Endothelial cell of umbilical vein (primary cell): ENCODE results near the gene C17orf50. TPM values are rescaled to one million over a fixed set of nuclear protein-coding genes. Genes with fewer than 3 reads are reported as not detected.

Source experiments
- BruUV-seq: library from RNA; stranded (reverse); fragments of 400-500 nt; replicated peaks from 2 replicates; lab custom pipeline; 2021; lab: Mats Ljungman, UMichigan
- CTCF ChIA-PET: fragments of 300-600, 350-600 bp; sonication (Branson Sonifier 250); formaldehyde crosslinking; loops from one replicate; lab custom pipeline; 2021; ENCODE audit warnings: antibody characterized with exemption, inconsistent platforms; lab: Charles Lee
- POLR2A ChIA-PET: fragments of 300-600, 350-600 bp; sonication (Branson Sonifier 250); formaldehyde crosslinking; loops from one replicate; lab custom pipeline; 2021; ENCODE audit warnings: antibody characterized with exemption, inconsistent platforms; lab: Charles Lee
- DNase-seq: peaks from one replicate; pipeline ENCODE4 v3.0.0-alpha.2; 2011; ENCODE audit warnings: low read depth, low spot score
- FAIRE-seq: peaks from 2 replicates; lab custom pipeline; 2011; peaks lifted over from hg19 to GRCh38; lab: Jason Lieb, UNC
- H2AFZ ChIP-seq: 2 replicates; pipeline ENCODE4 v1.6.0; 2012; ENCODE audit warnings: low read depth, low read length, control low read depth, inconsistent platforms
- H3K27ac ChIP-seq: 2 replicates; pipeline ENCODE4 v1.5.1; 2011; ENCODE audit warnings: low read depth, mild to moderate bottlenecking, control low read depth, low read length, moderate library complexity; ENCODE audit not compliant: insufficient read depth
- H3K27me3 ChIP-seq, 2 experiments: 2 replicates each; pipeline versions ENCODE4 v1.6.0 to v1.6.1; 2011; ENCODE audit warnings: low read length in 2 of 2, mixed read lengths in 1 of 2; ENCODE audit not compliant: control insufficient read depth in 2 of 2, insufficient read depth in 2 of 2
- H3K36me3 ChIP-seq, 2 experiments: 2 replicates in 1 of 2; 3 replicates in 1 of 2; pipeline ENCODE4 v1.5.1; 2011; ENCODE audit warnings: low read length in 2 of 2, mild to moderate bottlenecking in 1 of 2, moderate library complexity in 1 of 2; ENCODE audit not compliant: control insufficient read depth in 2 of 2, insufficient read depth in 2 of 2; ENCODE audit errors: extremely low read depth in 1 of 2
- H3K4me1 ChIP-seq: 3 replicates; pipeline ENCODE4 v1.5.1; 2011; ENCODE audit warnings: mild to moderate bottlenecking, low read length; ENCODE audit not compliant: control insufficient read depth, insufficient read depth; ENCODE audit errors: extremely low read depth
- H3K4me2 ChIP-seq: 2 replicates; pipeline ENCODE4 v1.6.1; 2011; ENCODE audit warnings: low read length, control low read depth, mixed read lengths; ENCODE audit not compliant: insufficient read depth
- H3K4me3 ChIP-seq, 3 experiments: fragments of 200-600 bp in 1 of 3; sonication (generic), shearing (Covaris generic) in 1 of 3; replicated peaks in 1 of 3; 2 replicates each; pipeline ENCODE4 v1.5.1; 2011 to 2016; ENCODE audit warnings: control low read depth in 3 of 3, low read length in 3 of 3, mild to moderate bottlenecking in 2 of 3, inconsistent platforms in 1 of 3, low read depth in 1 of 3, moderate library complexity in 1 of 3; ENCODE audit not compliant: insufficient read depth in 1 of 3
- H3K79me2 ChIP-seq: 2 replicates; pipeline ENCODE4 v1.6.0; 2012; ENCODE audit warnings: low read length, inconsistent platforms; ENCODE audit not compliant: control insufficient read depth, insufficient read depth
- H3K9ac ChIP-seq: replicated peaks from 2 replicates; pipeline ENCODE3; 2011; ENCODE audit warnings: low read length, control low read depth; ENCODE audit not compliant: insufficient read depth; ENCODE audit errors: extremely low read depth
- H3K9me1 ChIP-seq: replicated peaks from 3 replicates; pipeline ENCODE4 v1.6.0; 2011; ENCODE audit warnings: mild to moderate bottlenecking, low read length; ENCODE audit not compliant: control insufficient read depth, insufficient read depth; ENCODE audit errors: extremely low read depth
- H3K9me3 ChIP-seq: replicated peaks from 2 replicates; pipeline ENCODE4 v1.5.1; 2012; ENCODE audit warnings: low read length, inconsistent platforms; ENCODE audit not compliant: control insufficient read depth, insufficient read depth
- H4K20me1 ChIP-seq: replicated peaks from 2 replicates; pipeline ENCODE3; 2011; ENCODE audit warnings: mild to moderate bottlenecking, low read length; ENCODE audit not compliant: control insufficient read depth, insufficient read depth; ENCODE audit errors: extremely low read depth
- EZH2 ChIP-seq: IDR thresholded peaks from 2 replicates; pipeline ENCODE4 v1.6.1; 2012; ENCODE audit warnings: borderline replicate concordance, low read depth, mild to moderate bottlenecking, moderate library complexity, low read length, inconsistent platforms; ENCODE audit not compliant: severe bottlenecking
- FOS ChIP-seq: IDR thresholded peaks from 2 replicates; pipeline ENCODE4 v1.6.1; 2011; ENCODE audit warnings: mild to moderate bottlenecking, low read length, moderate library complexity, borderline replicate concordance; ENCODE audit not compliant: insufficient read depth
- GATA2 ChIP-seq: IDR thresholded peaks from 2 replicates; pipeline ENCODE4 v1.7.0; 2011; ENCODE audit warnings: low read depth, mild to moderate bottlenecking, moderate library complexity, mixed read lengths, low read length; ENCODE audit not compliant: insufficient read length, insufficient read depth
- JUN ChIP-seq: IDR thresholded peaks from 2 replicates; pipeline ENCODE4 v1.6.1; 2011; ENCODE audit warnings: borderline replicate concordance, low read depth; ENCODE audit not compliant: insufficient read length, insufficient read depth
- MYC ChIP-seq: IDR thresholded peaks from one replicate; pipeline ENCODE4 v1.6.1; 2011; ENCODE audit warnings: mild to moderate bottlenecking, low read depth, low read length
- POLR2A ChIP-seq: IDR thresholded peaks from 2 replicates; pipeline ENCODE4 v1.6.1; 2012; ENCODE audit warnings: low read depth, mild to moderate bottlenecking, control low read depth, low read length
- POLR2AphosphoS5 ChIP-seq: IDR thresholded peaks from 2 replicates; pipeline ENCODE4 v1.6.1; 2012; ENCODE audit warnings: low read depth, mild to moderate bottlenecking, control low read depth, low read length, moderate library complexity; ENCODE audit not compliant: insufficient read depth
- dilution Hi-C: fragments of 300-500 bp; cut with MboI; formaldehyde crosslinking; loops from one replicate; pipeline ENCODE4 v1.15.0; 2019; ENCODE audit warnings: low sequenced_read_pairs; ENCODE audit not compliant: extremely low pct_ligation_motif_present
- intact Hi-C: fragments of 100-400 bp; cut with micrococcal nuclease; formaldehyde crosslinking; loops from one replicate; pipeline ENCODE4 v1.10.0; 2022
- polyA plus RNA-seq, 4 experiments: library from polyadenylated mRNA; depleted of rRNA in 3 of 4; stranded (reverse) in 3 of 4; unstranded in 1 of 4; fragments of >200 nt; gene quantifications; 2 replicates each; pipeline versions ENCODE4 v1.2.1 to v1.2.3, GENCODE V29; 2011 to 2012; ENCODE audit warnings: missing spikeins in 1 of 4
- total RNA-seq: library from RNA; stranded (reverse); gene quantifications from 2 replicates; pipeline ENCODE4 v1.2.3, GENCODE V29; 2021
- TF ChIP-seq, protein P1 (sequence below), 2 donors: IDR thresholded peaks; 1 replicate in 1 of 2; 2 replicates in 1 of 2; pipeline ENCODE4 v1.5.1; 2011; ENCODE audit warnings: low read length in 2 of 2, mild to moderate bottlenecking in 2 of 2, moderate library complexity in 2 of 2, control low read depth in 1 of 2, inconsistent platforms in 1 of 2, low read depth in 1 of 2; ENCODE audit not compliant: insufficient read depth in 1 of 2; ENCODE audit errors: extremely low read depth in 1 of 2
- TF ChIP-seq, protein P2 (sequence below): IDR thresholded peaks from 2 replicates; pipeline ENCODE4 v1.6.1; 2011; ENCODE audit not compliant: insufficient read depth, insufficient read length

The C17orf50 gene
- total and polyA plus RNA-seq, 2 donors (not counting 3 experiments of a cell fraction or from before 2014, with no cell fraction given), result 0.15 TPM; not detected in 1

DNA sequence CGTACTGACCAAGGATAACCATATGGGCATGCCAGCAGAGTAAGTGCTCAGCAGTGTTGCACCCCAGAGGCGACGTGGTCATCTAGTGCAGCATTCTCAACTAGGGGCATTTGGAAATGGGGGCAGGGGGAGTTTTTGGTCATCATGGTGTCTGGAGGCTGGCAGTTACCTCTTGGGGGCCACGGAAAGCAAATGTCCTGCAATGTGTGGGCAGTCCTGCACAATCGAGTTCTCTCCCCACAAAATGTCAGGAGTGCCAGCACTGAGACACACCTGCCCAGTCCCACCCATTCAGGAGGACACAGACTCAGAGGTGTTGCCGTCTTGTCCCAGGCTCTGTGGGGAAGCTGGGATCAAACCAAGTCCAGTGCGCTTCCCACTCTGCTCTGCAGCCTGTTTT is 26.3 kb upstream of the C17orf50 start:
- no TSS peak for BruUV-seq
- POLR2A ChIA-PET, result no interaction called here
- H3K9ac ChIP-seq, result no peak overlapping the region
- CTCF ChIA-PET, result interaction anchor here (1.7 kb wide), 1 partner anchor 13 kb away, joined by 6 read pairs; no protein-coding TSS in a partner anchor
- no peak overlapping the region for H3K4me3 ChIP-seq
- no peaks in the 10 kb centered on the region for H3K36me3 ChIP-seq
- no peaks in the 10 kb centered on the region for H3K9me1 ChIP-seq
- dilution Hi-C loops (loop anchor here (25.0 kb wide), 1 partner anchor 122 kb away; no protein-coding TSS in a partner anchor), intact Hi-C loops (no loop called here)
- DNase-seq (no peak), FAIRE-seq (no peak)
- H4K20me1 ChIP-seq, result no peaks in the 10 kb centered on the region
- H3K27ac ChIP-seq, result no peak overlapping the region
- H3K79me2 ChIP-seq, result no peaks in the 10 kb centered on the region
- H3K27me3 ChIP-seq, result peaks cover 13 to 21% of the 10 kb centered on the region in 2 experiments
- H3K4me2 ChIP-seq, result no peak overlapping the region
- H3K9me3 ChIP-seq, result no peaks in the 10 kb centered on the region
- no peak for TF ChIP-seq MYC
- no peak for TF ChIP-seq POLR2A
- TF ChIP-seq, protein P1, sequence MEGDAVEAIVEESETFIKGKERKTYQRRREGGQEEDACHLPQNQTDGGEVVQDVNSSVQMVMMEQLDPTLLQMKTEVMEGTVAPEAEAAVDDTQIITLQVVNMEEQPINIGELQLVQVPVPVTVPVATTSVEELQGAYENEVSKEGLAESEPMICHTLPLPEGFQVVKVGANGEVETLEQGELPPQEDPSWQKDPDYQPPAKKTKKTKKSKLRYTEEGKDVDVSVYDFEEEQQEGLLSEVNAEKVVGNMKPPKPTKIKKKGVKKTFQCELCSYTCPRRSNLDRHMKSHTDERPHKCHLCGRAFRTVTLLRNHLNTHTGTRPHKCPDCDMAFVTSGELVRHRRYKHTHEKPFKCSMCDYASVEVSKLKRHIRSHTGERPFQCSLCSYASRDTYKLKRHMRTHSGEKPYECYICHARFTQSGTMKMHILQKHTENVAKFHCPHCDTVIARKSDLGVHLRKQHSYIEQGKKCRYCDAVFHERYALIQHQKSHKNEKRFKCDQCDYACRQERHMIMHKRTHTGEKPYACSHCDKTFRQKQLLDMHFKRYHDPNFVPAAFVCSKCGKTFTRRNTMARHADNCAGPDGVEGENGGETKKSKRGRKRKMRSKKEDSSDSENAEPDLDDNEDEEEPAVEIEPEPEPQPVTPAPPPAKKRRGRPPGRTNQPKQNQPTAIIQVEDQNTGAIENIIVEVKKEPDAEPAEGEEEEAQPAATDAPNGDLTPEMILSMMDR (IDR thresholded peaks at IDR 0.05; ENCODE audit: extremely low read depth in 1 of 2, insufficient read depth in 1 of 2, low read depth in 1 of 2, low read length in 2 of 2), result no peak
- no peak for TF ChIP-seq FOS
- TF ChIP-seq, protein P2, sequence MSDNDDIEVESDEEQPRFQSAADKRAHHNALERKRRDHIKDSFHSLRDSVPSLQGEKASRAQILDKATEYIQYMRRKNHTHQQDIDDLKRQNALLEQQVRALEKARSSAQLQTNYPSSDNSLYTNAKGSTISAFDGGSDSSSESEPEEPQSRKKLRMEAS, result no peak
- TF ChIP-seq GATA2, result no peak
- TF ChIP-seq POLR2AphosphoS5, result no peak
- no peak for TF ChIP-seq JUN
- TF ChIP-seq EZH2, result no peak
- H3K4me1 ChIP-seq, result peaks cover 4% of the 10 kb centered on the region
- no peak overlapping the region for H2AFZ ChIP-seq
